Dendritic cell treated with granulocyte-macrophage colony-stimulating factor and Interleukin-4, amounts not matched to agents 40 ng/mL and 50 ng/mL, for 4 days (primary cell): Measurements from ENCODE around the gene RYR2.
"Not testable (repeated sequence)": the region's sequence is repeated elsewhere in the genome, so short reads cannot be mapped to it uniquely, and the experiment has no call there.

Experiments
- H3K27ac Mint-ChIP-seq: one replicate; pipeline ENCODE4 v1.8.0; 2022; ENCODE audit warnings: mild to moderate bottlenecking, mixed read lengths
- H3K27me3 Mint-ChIP-seq: one replicate; pipeline ENCODE4 v1.8.0; 2022; ENCODE audit warnings: mild to moderate bottlenecking, mixed read lengths
- H3K36me3 Mint-ChIP-seq: one replicate; pipeline ENCODE4 v1.8.0; 2022; ENCODE audit warnings: low read depth, mixed read lengths
- H3K4me1 Mint-ChIP-seq: one replicate; pipeline ENCODE4 v1.8.0; 2022; ENCODE audit warnings: low read depth, mixed read lengths
- H3K4me3 Mint-ChIP-seq: one replicate; pipeline ENCODE4 v1.8.0; 2022; ENCODE audit warnings: mild to moderate bottlenecking, moderate library complexity, mixed read lengths
- H3K9me3 Mint-ChIP-seq: one replicate; pipeline ENCODE4 v1.8.0; 2022; ENCODE audit warnings: mixed read lengths
- intact Hi-C: fragments of 100-400 bp; cut with micrococcal nuclease; formaldehyde crosslinking; loops from one replicate; pipeline ENCODE4 v1.15.0; 2022

The RYR2 gene

DNA sequence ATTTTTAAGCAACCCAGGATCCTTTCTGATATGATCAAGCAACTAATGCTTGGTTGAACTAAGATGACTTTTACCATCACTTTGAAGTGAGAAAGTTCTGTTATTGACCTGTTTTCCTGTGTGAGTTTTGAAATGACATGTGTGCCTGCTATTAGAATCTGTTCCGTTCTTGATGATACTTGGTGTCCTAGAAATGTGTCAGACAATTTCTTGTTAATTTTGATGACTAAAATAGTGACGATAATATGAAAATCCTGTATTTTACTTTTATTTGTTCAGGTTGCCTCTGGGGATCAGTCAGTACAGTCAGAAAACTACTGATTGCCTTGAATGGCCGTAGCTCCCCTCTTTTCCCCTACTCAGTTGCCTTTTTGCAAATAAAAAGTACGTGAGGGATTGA lies 228.0 kb downstream of the RYR2 start:
- intact Hi-C loops: no loop called here

GRCh38 chr1:237270353-237270752 lies 228.4 kb downstream of the RYR2 start:
- intact Hi-C loops: no loop called here
- Mint-ChIP-seq H3K9me3 (no peaks in the 10 kb centered on the region), H3K27me3 (no peaks in the 10 kb centered on the region), H3K4me1 (no peaks in the 10 kb centered on the region), H3K36me3 (no peaks in the 10 kb centered on the region), H3K27ac (no peak overlapping the region), H3K4me3 (no peak overlapping the region)

More for the DNA sequence above, 228.0 kb downstream of the RYR2 start:
- Mint-ChIP-seq H3K27me3 (no peaks in the 10 kb centered on the region), H3K36me3 (no peaks in the 10 kb centered on the region), H3K27ac (no peak overlapping the region), H3K4me3 (no peak overlapping the region), H3K9me3 (no peaks in the 10 kb centered on the region), H3K4me1 (no peaks in the 10 kb centered on the region)

- H3K36me3 Mint-ChIP-seq, H3K9me3 Mint-ChIP-seq, H3K27ac Mint-ChIP-seq, H3K27me3 Mint-ChIP-seq, H3K4me1 Mint-ChIP-seq, H3K4me3 Mint-ChIP-seq, intact Hi-C loops: not testable (repeated sequence)
These were observed 236.0 kb downstream of the RYR2 start for GRCh38 chr1:237277994-237278393.

DNA sequence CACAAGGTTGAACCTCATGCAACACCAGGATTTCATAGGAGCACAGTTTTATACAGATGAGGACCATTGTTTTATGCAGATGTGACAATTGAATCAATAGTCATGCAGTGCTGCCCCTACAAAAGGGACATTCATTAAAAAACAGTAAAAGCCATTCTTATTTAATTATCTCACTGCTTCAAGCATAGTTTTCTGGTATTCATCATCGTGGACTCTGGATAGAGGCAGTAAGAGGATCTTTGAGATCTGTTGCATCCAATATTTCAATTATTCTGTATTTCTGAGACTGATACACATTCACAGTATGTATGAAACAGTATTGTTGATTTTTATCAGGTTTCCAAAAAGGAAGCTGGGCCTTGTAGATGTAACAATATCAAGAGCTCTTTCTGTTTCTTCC lies 237.6 kb downstream of the RYR2 start:
- Mint-ChIP-seq H3K4me1 (no peaks in the 10 kb centered on the region), H3K27ac (no peak overlapping the region), H3K9me3 (no peaks in the 10 kb centered on the region), H3K36me3 (no peaks in the 10 kb centered on the region), H3K27me3 (no peaks in the 10 kb centered on the region), H3K4me3 (no peak overlapping the region)
- intact Hi-C loops: no loop called here

DNA sequence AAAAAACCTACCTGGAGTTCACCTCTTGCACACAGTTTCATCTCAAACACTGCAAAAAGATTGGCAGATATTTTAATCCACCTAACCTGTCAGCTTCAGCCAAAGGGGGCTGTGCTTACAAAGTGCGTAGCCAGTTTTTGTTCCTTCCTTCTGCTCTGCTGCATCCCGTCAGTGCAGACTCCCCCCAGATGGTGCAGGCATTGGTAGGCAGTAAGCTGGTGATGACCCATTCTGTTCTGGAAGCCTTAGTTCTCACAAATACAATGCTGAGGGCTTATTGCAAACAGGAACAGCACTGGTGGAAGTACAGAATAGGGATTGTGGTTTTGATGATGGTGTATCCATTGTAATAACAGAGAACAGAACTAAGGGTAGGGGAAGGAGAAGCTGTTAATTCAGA lies 239.5 kb downstream of the RYR2 start:
- no peak overlapping the region for H3K27ac Mint-ChIP-seq
- no peak overlapping the region for H3K4me3 Mint-ChIP-seq
- no peaks in the 10 kb centered on the region for H3K4me1 Mint-ChIP-seq
- H3K27me3 Mint-ChIP-seq: no peaks in the 10 kb centered on the region
- H3K9me3 Mint-ChIP-seq: no peaks in the 10 kb centered on the region
- intact Hi-C loops: no loop called here
- no peaks in the 10 kb centered on the region for H3K36me3 Mint-ChIP-seq

- H3K9me3 Mint-ChIP-seq: peaks cover 6% of the 10 kb centered on the region
- H3K36me3 Mint-ChIP-seq: no peaks in the 10 kb centered on the region
- no peak overlapping the region for H3K4me3 Mint-ChIP-seq
- no peaks in the 10 kb centered on the region for H3K27me3 Mint-ChIP-seq
- no peaks in the 10 kb centered on the region for H3K4me1 Mint-ChIP-seq
- H3K27ac Mint-ChIP-seq: no peak overlapping the region
- intact Hi-C loops: no loop called here
These were observed 240.3 kb downstream of the RYR2 start for GRCh38 chr1:237282208-237282783.

- no peak overlapping the region for H3K27ac Mint-ChIP-seq
- H3K4me3 Mint-ChIP-seq: no peak overlapping the region
- peaks cover 18% of the 10 kb centered on the region for H3K9me3 Mint-ChIP-seq
- H3K36me3 Mint-ChIP-seq: no peaks in the 10 kb centered on the region
- intact Hi-C loops: no loop called here
- H3K4me1 Mint-ChIP-seq: no peaks in the 10 kb centered on the region
- no peaks in the 10 kb centered on the region for H3K27me3 Mint-ChIP-seq
These were observed 246.0 kb downstream of the RYR2 start for GRCh38 chr1:237287876-237288521.

DNA sequence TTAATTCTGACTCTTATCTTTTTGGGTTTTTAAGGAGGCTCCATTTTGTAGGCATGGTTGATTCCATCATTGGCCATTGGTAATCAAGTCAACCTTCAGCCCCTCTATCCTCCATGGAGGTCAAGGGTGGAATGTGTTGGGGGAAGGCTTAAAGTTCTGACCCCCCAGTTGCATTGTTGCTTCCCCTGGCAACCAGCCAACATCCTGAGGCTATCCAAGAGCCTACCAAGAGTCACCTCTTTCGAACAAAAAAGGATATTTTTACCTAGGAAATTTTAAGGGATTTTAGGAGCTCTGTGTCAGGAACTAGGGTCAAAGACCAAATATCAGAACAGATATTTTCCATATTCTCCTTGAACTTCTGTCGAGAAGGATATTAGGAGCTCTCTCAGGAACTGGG lies 251.8 kb downstream of the RYR2 start:
- intact Hi-C loops: no loop called here
- no peak overlapping the region for H3K27ac Mint-ChIP-seq
- no peaks in the 10 kb centered on the region for H3K36me3 Mint-ChIP-seq
- no peaks in the 10 kb centered on the region for H3K4me1 Mint-ChIP-seq
- H3K9me3 Mint-ChIP-seq: no peaks in the 10 kb centered on the region
- H3K27me3 Mint-ChIP-seq: no peaks in the 10 kb centered on the region
- no peak overlapping the region for H3K4me3 Mint-ChIP-seq

DNA sequence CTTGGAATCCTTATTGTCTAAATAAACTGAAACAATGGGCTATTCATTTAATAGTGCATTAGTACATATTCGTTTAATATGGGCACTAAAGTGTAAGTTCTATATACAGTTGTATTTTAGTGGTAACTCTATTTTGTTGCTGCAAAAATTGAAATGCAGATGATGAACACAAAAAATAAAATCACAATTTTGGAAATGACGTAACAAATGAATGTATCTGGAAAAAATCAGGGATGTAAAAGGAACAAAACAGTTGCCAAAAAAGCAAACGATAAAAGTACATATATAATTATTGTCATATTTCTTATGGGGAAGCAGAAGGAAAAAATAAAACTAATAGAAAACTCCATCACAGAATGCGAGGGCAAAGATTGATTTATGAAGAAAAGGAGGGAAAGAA lies 254.9 kb downstream of the RYR2 start:
- no peaks in the 10 kb centered on the region for H3K27me3 Mint-ChIP-seq
- H3K4me3 Mint-ChIP-seq: no peak overlapping the region
- no peaks in the 10 kb centered on the region for H3K36me3 Mint-ChIP-seq
- intact Hi-C loops: no loop called here
- H3K9me3 Mint-ChIP-seq: no peaks in the 10 kb centered on the region
- H3K27ac Mint-ChIP-seq: no peak overlapping the region
- no peaks in the 10 kb centered on the region for H3K4me1 Mint-ChIP-seq

DNA sequence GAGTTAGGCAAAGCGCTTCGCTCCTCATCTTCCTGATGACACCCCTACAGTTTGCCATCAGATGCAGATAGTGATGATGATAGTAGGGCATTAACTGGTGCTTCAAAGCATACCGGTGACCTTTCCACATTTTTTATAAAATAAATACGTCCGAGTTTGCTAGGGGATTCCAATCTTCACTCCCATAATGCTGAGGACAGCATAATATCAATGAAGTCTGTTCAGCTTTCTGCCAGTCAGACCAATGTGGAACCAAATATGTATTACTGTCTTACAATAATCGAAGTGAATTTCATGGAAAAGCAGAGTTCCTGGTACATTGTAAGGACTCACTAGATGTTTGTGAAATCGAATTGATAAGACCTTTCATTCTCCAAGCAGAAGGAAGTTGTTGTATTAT lies 258.7 kb downstream of the RYR2 start:
- H3K9me3 Mint-ChIP-seq: no peaks in the 10 kb centered on the region
- no peak overlapping the region for H3K4me3 Mint-ChIP-seq
- intact Hi-C loops: no loop called here
- H3K27ac Mint-ChIP-seq: no peak overlapping the region
- H3K4me1 Mint-ChIP-seq: no peaks in the 10 kb centered on the region
- H3K36me3 Mint-ChIP-seq: no peaks in the 10 kb centered on the region
- H3K27me3 Mint-ChIP-seq: no peaks in the 10 kb centered on the region

GRCh38 chr1:237303929-237304328 lies 261.9 kb downstream of the RYR2 start:
- Mint-ChIP-seq H3K4me3 (no peak overlapping the region), H3K27ac (no peak overlapping the region), H3K36me3 (no peaks in the 10 kb centered on the region), H3K9me3 (peaks cover 7% of the 10 kb centered on the region), H3K27me3 (no peaks in the 10 kb centered on the region), H3K4me1 (no peaks in the 10 kb centered on the region)
- intact Hi-C loops: no loop called here

DNA sequence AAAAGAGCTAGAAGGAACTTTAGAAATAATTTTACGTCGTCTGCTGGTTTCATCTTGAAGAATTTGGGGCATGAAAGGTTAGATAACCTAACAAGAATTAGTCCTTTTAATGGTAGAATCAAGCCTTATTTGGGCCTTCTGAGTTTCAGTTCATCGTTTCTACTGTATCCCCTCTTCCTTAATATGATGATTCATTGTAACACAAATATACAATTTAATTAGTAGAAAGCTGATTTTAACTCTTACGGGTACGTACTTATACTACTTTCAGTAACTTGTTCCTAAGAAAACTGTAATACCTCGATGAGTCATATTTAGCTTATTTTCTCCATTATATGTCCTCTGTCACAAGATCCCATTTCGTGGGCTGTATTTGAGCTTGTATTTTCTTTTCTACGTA lies 264.7 kb downstream of the RYR2 start:
- no peaks in the 10 kb centered on the region for H3K27me3 Mint-ChIP-seq
- intact Hi-C loops: no loop called here

GRCh38 chr1:237309595-237310118 lies 267.7 kb downstream of the RYR2 start:
- Mint-ChIP-seq H3K9me3 (peaks cover 23% of the 10 kb centered on the region), H3K27me3 (no peaks in the 10 kb centered on the region), H3K4me3 (no peak overlapping the region), H3K27ac (no peak overlapping the region), H3K36me3 (no peaks in the 10 kb centered on the region), H3K4me1 (no peaks in the 10 kb centered on the region)
- intact Hi-C loops: no loop called here

More for the DNA sequence above, 264.7 kb downstream of the RYR2 start:
- H3K27ac Mint-ChIP-seq: no peak overlapping the region
- no peaks in the 10 kb centered on the region for H3K36me3 Mint-ChIP-seq
- H3K4me3 Mint-ChIP-seq: no peak overlapping the region
- H3K4me1 Mint-ChIP-seq: no peaks in the 10 kb centered on the region
- H3K9me3 Mint-ChIP-seq: peaks cover 23% of the 10 kb centered on the region

- no peaks in the 10 kb centered on the region for H3K4me1 Mint-ChIP-seq
- H3K4me3 Mint-ChIP-seq: no peak overlapping the region
- no peaks in the 10 kb centered on the region for H3K36me3 Mint-ChIP-seq
- intact Hi-C loops: no loop called here
- H3K27ac Mint-ChIP-seq: no peak overlapping the region
- no peaks in the 10 kb centered on the region for H3K9me3 Mint-ChIP-seq
- no peaks in the 10 kb centered on the region for H3K27me3 Mint-ChIP-seq
These were observed 274.4 kb downstream of the RYR2 start for GRCh38 chr1:237316352-237316751.

DNA sequence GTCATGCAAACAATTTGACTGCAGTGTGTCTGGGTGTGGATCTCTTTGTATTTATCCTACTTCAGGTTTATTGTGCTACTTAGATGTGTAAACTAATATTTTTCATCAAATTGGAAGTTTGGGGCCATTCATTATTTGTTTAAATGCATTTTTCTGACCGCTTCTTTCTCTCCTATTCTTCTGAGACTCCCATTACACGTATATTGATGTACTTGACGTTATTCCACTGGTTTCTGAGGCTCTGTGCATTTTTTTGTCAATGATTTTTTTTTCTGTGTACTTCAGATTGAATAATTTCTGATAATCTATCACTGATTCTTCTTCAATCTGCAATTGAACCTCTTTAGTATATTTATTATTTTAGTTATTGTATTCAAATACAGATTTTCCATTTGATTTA lies 276.8 kb downstream of the RYR2 start:
- H3K4me3 Mint-ChIP-seq: no peak overlapping the region
- H3K27ac Mint-ChIP-seq: no peak overlapping the region
- H3K4me1 Mint-ChIP-seq: no peaks in the 10 kb centered on the region
- H3K36me3 Mint-ChIP-seq: no peaks in the 10 kb centered on the region
- H3K27me3 Mint-ChIP-seq: no peaks in the 10 kb centered on the region
- no peaks in the 10 kb centered on the region for H3K9me3 Mint-ChIP-seq
- intact Hi-C loops: no loop called here
